Thyroid gland (tissue), 4 donors: Measurements from ENCODE around the gene TCERG1L. TPM values are rescaled to one million over a fixed set of nuclear protein-coding genes. Genes with fewer than 3 reads are reported as not detected.

Experiments
- DNase-seq, 2 donors: peaks; one replicate each; pipeline ENCODE4 v3.0.0-alpha.2; 2019
- H3K27ac ChIP-seq, 3 donors: fragments of 200-600 bp; sonication (generic); 1 replicate in 2 of 3; 2 replicates in 1 of 3; pipeline ENCODE4 v1.5.1; 2016 to 2019; ENCODE audit warnings: mild to moderate bottlenecking in 1 of 3, moderate library complexity in 1 of 3
- H3K27me3 ChIP-seq: fragments of 200-600 bp; sonication (generic); one replicate; pipeline ENCODE4 v1.5.1; 2019
- H3K36me3 ChIP-seq, 2 donors: fragments of 200-600 bp; sonication (generic); one replicate each; pipeline ENCODE4 v1.5.1; 2016 to 2019
- H3K4me1 ChIP-seq, 2 donors: fragments of 200-600 bp; sonication (generic); one replicate each; pipeline ENCODE4 v1.5.1; 2017 to 2019
- H3K4me3 ChIP-seq, 3 donors: fragments of 200-600 bp; sonication (generic); replicated peaks in 1 of 3; 1 replicate in 2 of 3; 2 replicates in 1 of 3; pipeline ENCODE4 v1.5.1; 2016; ENCODE audit warnings: mild to moderate bottlenecking in 1 of 3
- H3K9me3 ChIP-seq: fragments of 200-600 bp; sonication (generic); one replicate; pipeline ENCODE4 v1.5.1; 2017
- POLR2A ChIP-seq, 2 donors: fragments of 450-650 bp; IDR thresholded peaks; one replicate each; pipeline ENCODE4 v1.6.1; 2017; ENCODE audit warnings: antibody characterized with exemption in 2 of 2, mild to moderate bottlenecking in 2 of 2, moderate library complexity in 1 of 2
- WGBS, 2 donors: methylation state at CpG; one replicate each; pipeline ENCODE4 v1.1.5; 2017; 5-methylcytosine and 5-hydroxymethylcytosine counted together
- intact Hi-C: fragments of 100-400 bp; cut with DNase I; formaldehyde crosslinking; loops from one replicate; pipeline ENCODE4 v1.15.1; 2023
- total RNA-seq, 4 donors: library from RNA; depleted of rRNA; stranded (reverse); fragments of >200 nt; gene quantifications; one replicate each; pipeline ENCODE4 v1.2.3, GENCODE V29; 2016
- TF ChIP-seq, protein P1 (sequence below), 6 experiments: fragments of 200-600 bp in 3 of 6; fragments of 450-650 bp in 3 of 6; sonication (generic) in 3 of 6; IDR thresholded peaks; one replicate each; pipeline ENCODE4 v1.5.1; 2016 to 2019; ENCODE audit warnings: antibody characterized with exemption in 6 of 6, mild to moderate bottlenecking in 2 of 6, inconsistent platforms in 1 of 6, moderate library complexity in 1 of 6

Gene TCERG1L
- total RNA-seq, 4 donors from 2014 or later = 4.3 to 23.6 (median 8.2) TPM

DNA sequence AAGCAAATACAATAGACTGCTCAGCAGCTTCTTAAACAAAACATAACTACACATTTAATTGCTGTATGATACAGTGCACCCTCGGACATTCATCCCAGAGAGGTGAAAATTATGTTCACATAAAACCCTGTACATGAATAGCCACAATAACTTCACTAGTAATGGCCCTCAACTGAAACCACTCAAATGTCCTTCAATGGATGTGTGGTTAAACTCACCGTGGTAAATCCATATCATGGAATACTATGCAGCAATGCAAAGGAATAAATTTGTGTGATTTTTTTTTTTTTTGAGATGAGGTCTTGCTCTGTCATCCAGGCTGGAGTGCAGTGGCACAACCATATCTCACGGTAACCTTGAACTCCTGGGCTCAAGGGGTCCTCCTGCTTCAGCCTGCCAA, 252.7 kb downstream of the TCERG1L start:
- TF ChIP-seq, protein P1, sequence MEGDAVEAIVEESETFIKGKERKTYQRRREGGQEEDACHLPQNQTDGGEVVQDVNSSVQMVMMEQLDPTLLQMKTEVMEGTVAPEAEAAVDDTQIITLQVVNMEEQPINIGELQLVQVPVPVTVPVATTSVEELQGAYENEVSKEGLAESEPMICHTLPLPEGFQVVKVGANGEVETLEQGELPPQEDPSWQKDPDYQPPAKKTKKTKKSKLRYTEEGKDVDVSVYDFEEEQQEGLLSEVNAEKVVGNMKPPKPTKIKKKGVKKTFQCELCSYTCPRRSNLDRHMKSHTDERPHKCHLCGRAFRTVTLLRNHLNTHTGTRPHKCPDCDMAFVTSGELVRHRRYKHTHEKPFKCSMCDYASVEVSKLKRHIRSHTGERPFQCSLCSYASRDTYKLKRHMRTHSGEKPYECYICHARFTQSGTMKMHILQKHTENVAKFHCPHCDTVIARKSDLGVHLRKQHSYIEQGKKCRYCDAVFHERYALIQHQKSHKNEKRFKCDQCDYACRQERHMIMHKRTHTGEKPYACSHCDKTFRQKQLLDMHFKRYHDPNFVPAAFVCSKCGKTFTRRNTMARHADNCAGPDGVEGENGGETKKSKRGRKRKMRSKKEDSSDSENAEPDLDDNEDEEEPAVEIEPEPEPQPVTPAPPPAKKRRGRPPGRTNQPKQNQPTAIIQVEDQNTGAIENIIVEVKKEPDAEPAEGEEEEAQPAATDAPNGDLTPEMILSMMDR (IDR thresholded peaks at IDR 0.05) = no peak
- no peak for TF ChIP-seq POLR2A (IDR thresholded peaks at IDR 0.05)
- intact Hi-C loops = no loop called here
- H3K27ac ChIP-seq = no peak overlapping the region
- no peaks in the 10 kb centered on the region for H3K9me3 ChIP-seq
- no peaks in the 10 kb centered on the region for H3K4me1 ChIP-seq
- DNase-seq = no peak
- no peaks in the 10 kb centered on the region for H3K27me3 ChIP-seq
- 89 to 94% methylated on average over 3 of the region's 3 CpGs for WGBS, 2 donors
- no peaks in the 10 kb centered on the region for H3K36me3 ChIP-seq
- no peak overlapping the region for H3K4me3 ChIP-seq

DNA sequence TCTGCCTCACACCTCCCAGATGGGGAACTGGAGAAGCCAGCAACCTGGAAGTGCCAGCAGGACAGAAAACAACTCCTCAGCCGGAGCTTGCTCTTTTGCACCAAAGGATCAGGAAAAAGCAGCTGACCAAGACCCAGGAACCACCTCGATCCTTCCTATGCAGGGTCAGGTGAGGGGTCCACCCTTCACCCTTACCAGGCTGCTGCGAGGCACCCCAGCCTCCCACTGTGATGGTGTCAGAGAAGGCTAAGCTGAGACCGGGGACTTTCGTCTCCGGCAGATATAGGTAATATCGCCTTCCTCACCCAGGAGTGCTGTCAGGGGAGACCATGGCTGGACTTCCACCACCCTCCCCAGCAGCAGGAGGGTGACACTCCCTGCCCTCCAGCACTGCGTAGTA, 254.7 kb downstream of the TCERG1L start:
- Histone ChIP-seq H3K36me3 (no peaks in the 10 kb centered on the region), H3K4me1 (no peaks in the 10 kb centered on the region), H3K27ac (no peak overlapping the region), H3K9me3 (no peaks in the 10 kb centered on the region), H3K27me3 (no peaks in the 10 kb centered on the region), H3K4me3 (no peak overlapping the region)
- intact Hi-C loops = no loop called here
- no peak for DNase-seq
- TF ChIP-seq, protein P1 (IDR thresholded peaks at IDR 0.05) = no peak
- no peak for TF ChIP-seq POLR2A (IDR thresholded peaks at IDR 0.05)
- WGBS, 2 donors = 80 to 93% methylated on average over 5 to 8 of the region's 8 CpGs

DNA sequence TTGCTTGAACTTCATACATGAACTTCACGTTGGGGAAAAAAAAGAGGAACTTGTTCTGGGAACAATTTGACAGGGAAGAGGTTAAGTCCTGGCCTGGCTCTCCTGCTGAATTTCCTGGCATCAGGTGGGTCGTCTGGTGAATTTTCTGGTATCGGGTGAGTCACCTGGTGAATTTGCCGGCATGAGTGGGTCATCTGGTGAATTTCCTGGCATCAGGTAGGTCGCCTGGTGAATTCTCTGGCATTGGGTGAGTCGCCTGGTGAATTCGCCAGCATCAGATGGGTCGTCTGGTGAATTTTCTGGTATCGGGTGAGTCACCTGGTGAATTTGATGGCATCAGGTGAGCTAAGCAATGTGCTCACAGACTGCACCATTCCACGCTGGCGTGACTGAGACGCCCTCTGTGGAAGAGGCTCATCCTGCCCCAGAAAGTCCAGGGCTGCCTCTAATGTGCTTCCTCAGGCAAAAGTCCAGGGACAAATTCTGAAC, 255.4 kb downstream of the TCERG1L start:
- no peaks in the 10 kb centered on the region for H3K36me3 ChIP-seq
- no peaks in the 10 kb centered on the region for H3K27me3 ChIP-seq
- no peak for TF ChIP-seq POLR2A (IDR thresholded peaks at IDR 0.05)
- TF ChIP-seq, protein P1 (IDR thresholded peaks at IDR 0.05) = no peak
- no peak for DNase-seq
- no peaks in the 10 kb centered on the region for H3K9me3 ChIP-seq
- H3K4me3 ChIP-seq = no peak overlapping the region
- H3K4me1 ChIP-seq = no peaks in the 10 kb centered on the region
- no peak overlapping the region for H3K27ac ChIP-seq
- intact Hi-C loops = no loop called here
- 66 to 82% methylated on average over 4 to 12 of the region's 12 CpGs for WGBS, 2 donors

DNA sequence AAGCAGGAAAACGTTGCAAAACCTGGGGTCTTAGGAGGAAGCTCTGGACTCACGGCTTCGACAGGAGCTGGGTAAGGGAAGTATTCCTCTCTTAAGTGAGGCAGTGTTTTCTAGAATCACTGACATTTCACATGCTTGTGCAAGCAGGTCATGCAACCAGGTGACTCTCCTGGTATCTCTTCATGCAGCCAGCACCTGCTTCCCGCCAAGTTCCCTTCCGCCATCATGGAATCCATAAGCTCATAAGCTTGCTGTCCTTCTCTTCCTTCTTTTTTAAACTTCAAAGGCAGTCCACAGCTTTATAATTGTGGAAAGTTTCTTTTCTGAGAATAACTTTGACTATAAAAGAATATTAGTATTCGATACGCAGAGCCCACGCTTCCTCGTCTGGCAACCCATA, 256.1 kb downstream of the TCERG1L start:
- 77 to 81% methylated on average over 9 of the region's 9 CpGs for WGBS, 2 donors
- Histone ChIP-seq H3K36me3 (no peaks in the 10 kb centered on the region), H3K9me3 (no peaks in the 10 kb centered on the region), H3K4me1 (no peaks in the 10 kb centered on the region), H3K27ac (no peak overlapping the region), H3K4me3 (no peak overlapping the region), H3K27me3 (no peaks in the 10 kb centered on the region)
- no peak for DNase-seq
- TF ChIP-seq, protein P1 (IDR thresholded peaks at IDR 0.05) = no peak
- TF ChIP-seq POLR2A (IDR thresholded peaks at IDR 0.05) = no peak
- intact Hi-C loops = no loop called here

DNA sequence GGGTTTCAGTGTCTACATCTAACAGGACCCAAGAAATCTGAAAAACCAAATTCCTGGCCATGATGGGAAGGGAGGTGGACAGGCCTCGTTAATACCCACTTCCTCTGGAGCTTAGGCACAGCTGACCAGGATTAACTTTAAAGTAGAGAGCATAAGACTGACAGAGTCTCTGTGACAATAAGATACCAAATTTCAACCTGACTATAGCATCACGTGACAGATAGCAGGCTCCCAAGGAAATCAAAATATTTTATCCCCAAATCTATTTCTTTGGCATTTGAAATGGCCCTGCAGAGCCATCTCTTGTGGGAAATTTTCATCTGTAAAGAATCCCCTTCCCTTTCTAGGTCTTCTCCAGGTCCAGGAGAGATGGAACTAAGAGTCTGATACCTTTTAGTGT, 258.3 kb downstream of the TCERG1L start:
- Histone ChIP-seq H3K4me3 (no peak overlapping the region), H3K36me3 (no peaks in the 10 kb centered on the region), H3K27ac (no peak overlapping the region), H3K27me3 (no peaks in the 10 kb centered on the region), H3K9me3 (no peaks in the 10 kb centered on the region), H3K4me1 (peaks cover 5 to 10% of the 10 kb centered on the region in 2 donors)
- intact Hi-C loops = no loop called here
- no peak for TF ChIP-seq POLR2A (IDR thresholded peaks at IDR 0.05)
- TF ChIP-seq, protein P1 (IDR thresholded peaks at IDR 0.05) = no peak
- WGBS, 2 donors = 79 to 81% methylated on average over 2 of the region's 2 CpGs
- no peak for DNase-seq
